ENCODE measurements around the gene PPP1R12B.

DNA sequence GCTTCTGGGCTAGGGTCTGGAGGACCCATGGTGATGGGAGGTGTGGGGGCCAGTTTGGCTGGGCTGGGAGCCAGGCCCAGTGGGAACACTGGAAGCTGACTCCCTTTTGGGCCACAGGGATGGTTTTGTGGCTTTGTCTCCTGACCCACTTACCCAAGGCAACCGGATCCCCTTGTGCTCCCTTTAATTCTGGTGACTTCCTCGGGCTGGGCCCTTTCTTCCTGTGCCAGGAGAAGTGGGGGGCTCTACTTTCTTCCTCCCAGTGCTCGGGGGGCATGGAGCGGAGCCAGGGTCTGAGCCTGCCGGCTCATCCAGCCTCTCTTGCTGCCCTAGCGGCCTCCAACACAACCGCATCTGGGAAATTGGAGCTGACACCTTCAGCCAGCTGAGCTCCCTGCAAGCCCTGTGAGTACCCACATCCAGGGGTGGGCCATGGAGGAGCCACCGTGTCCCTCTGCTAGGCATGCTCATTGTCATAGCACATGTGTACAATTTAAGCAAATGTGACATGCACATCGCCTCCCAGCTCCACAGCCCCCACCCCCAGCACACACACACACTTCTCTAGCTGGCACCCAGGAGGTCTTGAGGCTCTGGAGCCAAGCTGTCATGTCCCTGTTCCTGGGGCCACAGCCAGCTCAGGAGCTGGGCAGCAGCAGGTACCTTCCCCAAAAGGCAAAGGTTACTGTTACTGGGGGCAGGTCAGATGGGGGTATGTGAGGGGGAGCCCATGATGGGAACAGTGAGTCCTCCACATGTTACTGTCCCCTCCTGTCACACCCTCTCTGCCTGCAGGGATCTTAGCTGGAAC, 41.8 kb upstream of the PPP1R12B start:
- TF ChIP-seq, protein P1, sequence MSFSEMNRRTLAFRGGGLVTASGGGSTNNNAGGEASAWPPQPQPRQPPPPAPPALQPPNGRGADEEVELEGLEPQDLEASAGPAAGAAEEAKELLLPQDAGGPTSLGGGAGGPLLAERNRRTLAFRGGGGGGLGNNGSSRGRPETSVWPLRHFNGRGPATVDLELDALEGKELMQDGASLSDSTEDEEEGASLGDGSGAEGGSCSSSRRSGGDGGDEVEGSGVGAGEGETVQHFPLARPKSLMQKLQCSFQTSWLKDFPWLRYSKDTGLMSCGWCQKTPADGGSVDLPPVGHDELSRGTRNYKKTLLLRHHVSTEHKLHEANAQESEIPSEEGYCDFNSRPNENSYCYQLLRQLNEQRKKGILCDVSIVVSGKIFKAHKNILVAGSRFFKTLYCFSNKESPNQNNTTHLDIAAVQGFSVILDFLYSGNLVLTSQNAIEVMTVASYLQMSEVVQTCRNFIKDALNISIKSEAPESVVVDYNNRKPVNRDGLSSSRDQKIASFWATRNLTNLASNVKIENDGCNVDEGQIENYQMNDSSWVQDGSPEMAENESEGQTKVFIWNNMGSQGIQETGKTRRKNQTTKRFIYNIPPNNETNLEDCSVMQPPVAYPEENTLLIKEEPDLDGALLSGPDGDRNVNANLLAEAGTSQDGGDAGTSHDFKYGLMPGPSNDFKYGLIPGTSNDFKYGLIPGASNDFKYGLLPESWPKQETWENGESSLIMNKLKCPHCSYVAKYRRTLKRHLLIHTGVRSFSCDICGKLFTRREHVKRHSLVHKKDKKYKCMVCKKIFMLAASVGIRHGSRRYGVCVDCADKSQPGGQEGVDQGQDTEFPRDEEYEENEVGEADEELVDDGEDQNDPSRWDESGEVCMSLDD (tag by site-specific recombination; IDR thresholded peaks at IDR 0.05), result no peak
- TF ChIP-seq, protein P2, sequence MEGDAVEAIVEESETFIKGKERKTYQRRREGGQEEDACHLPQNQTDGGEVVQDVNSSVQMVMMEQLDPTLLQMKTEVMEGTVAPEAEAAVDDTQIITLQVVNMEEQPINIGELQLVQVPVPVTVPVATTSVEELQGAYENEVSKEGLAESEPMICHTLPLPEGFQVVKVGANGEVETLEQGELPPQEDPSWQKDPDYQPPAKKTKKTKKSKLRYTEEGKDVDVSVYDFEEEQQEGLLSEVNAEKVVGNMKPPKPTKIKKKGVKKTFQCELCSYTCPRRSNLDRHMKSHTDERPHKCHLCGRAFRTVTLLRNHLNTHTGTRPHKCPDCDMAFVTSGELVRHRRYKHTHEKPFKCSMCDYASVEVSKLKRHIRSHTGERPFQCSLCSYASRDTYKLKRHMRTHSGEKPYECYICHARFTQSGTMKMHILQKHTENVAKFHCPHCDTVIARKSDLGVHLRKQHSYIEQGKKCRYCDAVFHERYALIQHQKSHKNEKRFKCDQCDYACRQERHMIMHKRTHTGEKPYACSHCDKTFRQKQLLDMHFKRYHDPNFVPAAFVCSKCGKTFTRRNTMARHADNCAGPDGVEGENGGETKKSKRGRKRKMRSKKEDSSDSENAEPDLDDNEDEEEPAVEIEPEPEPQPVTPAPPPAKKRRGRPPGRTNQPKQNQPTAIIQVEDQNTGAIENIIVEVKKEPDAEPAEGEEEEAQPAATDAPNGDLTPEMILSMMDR (tag by site-specific recombination; IDR thresholded peaks at IDR 0.05), result no peak
- TF ChIP-seq GLIS1 (tag by site-specific recombination; IDR thresholded peaks at IDR 0.05), result no peak
- TF ChIP-seq SCRT1 (tag by site-specific recombination; IDR thresholded peaks at IDR 0.05; ENCODE audit: borderline replicate concordance), result no peak
- TF ChIP-seq ZNF768 (tag by site-specific recombination; IDR thresholded peaks at IDR 0.05), result no peak
- TF ChIP-seq ZFP41 (tag by site-specific recombination; IDR thresholded peaks at IDR 0.05; ENCODE audit: borderline replicate concordance), result no peak
- TF ChIP-seq, protein P3, sequence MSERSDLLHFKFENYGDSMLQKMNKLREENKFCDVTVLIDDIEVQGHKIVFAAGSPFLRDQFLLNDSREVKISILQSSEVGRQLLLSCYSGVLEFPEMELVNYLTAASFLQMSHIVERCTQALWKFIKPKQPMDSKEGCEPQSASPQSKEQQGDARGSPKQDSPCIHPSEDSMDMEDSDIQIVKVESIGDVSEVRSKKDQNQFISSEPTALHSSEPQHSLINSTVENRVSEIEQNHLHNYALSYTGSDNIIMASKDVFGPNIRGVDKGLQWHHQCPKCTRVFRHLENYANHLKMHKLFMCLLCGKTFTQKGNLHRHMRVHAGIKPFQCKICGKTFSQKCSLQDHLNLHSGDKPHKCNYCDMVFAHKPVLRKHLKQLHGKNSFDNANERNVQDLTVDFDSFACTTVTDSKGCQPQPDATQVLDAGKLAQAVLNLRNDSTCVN (tag by site-specific recombination; optimal IDR thresholded peaks at IDR 0.05), result no peak
- TF ChIP-seq ZNF184 (tag by site-specific recombination; IDR thresholded peaks at IDR 0.05), result no peak
